Pancreas (tissue), 10 donors: Measurements from ENCODE around the gene FNIP2. TPM values are rescaled to one million over a fixed set of nuclear protein-coding genes. Genes with fewer than 3 reads are reported as not detected.

Experiments used
- ATAC-seq, 4 donors: fragments of 200-7000 bp; cut with Tn5 transposase; one replicate each; pipeline versions ENCODE4 v1.8.0 to v1.9.1; 2020; ENCODE audit warnings: mild to moderate bottlenecking in 4 of 4, moderate library complexity in 4 of 4
- DNase-seq, 6 donors: peaks; one replicate each; pipeline ENCODE4 v3.0.0-alpha.2; 2020
- FAIRE-seq: peaks from 2 replicates; lab custom pipeline; 2012; peaks lifted over from hg19 to GRCh38; lab: Jason Lieb, UNC
- H3K27ac ChIP-seq, 4 donors: fragments of 200-600 bp; sonication (generic); 1 replicate in 3 of 4; 2 replicates in 1 of 4; pipeline versions ENCODE4 v1.5.0 to v1.8.0; 2020
- H3K27me3 ChIP-seq, 4 donors: fragments of 200-600 bp; one replicate each; pipeline ENCODE4 v1.8.0; 2021
- H3K36me3 ChIP-seq, 3 donors: fragments of 200-600 bp; sonication (generic) in 1 of 3; one replicate each; pipeline versions ENCODE4 v1.5.0 to v1.8.0; 2020 to 2021
- H3K4me1 ChIP-seq, 3 donors: fragments of 200-600 bp; one replicate each; pipeline ENCODE4 v1.8.0; 2021
- H3K4me3 ChIP-seq, 4 donors: fragments of 200-600 bp; sonication (generic) in 2 of 4; one replicate each; pipeline versions ENCODE4 v1.5.0 to v1.8.0; 2020 to 2021
- H3K9me3 ChIP-seq, 4 donors: fragments of 200-600 bp; one replicate each; pipeline ENCODE4 v1.8.0; 2021
- CTCF ChIP-seq, 4 donors: fragments of 200-600 bp; sonication (generic) in 3 of 4; IDR thresholded peaks; one replicate each; pipeline versions ENCODE4 v1.5.0 to v1.8.0; 2021; ENCODE audit warnings: antibody characterized with exemption in 4 of 4
- WGBS, 2 donors: extraction: QIAGEN DNeasy Blood & Tissue Kit; methylation state at CpG; one replicate each; pipeline ENCODE4 v1.1.7; 2013; 5-methylcytosine and 5-hydroxymethylcytosine counted together
- intact Hi-C, 3 donors: fragments of 100-400 bp; cut with DNase I; formaldehyde crosslinking; loops; one replicate each; pipeline versions ENCODE4 v1.11.1 to v1.14.2; 2022
- polyA plus RNA-seq, 2 donors: library from polyadenylated mRNA; stranded (reverse); fragments of 200-250 nt; gene quantifications; one replicate each; pipeline ENCODE4 v1.2.3, GENCODE V29; 2013
- total RNA-seq, 6 donors: library from RNA; stranded (reverse); fragmentation: NEBNext Ultra II Directional in 4 of 6; extraction: Animal tissue kit (Norgen Biotek cat#: 25700) in 4 of 6; gene quantifications; one replicate each; pipeline versions ENCODE4 v1.2.1 to v1.2.4, GENCODE V29; 2021 to 2023
- donor health status: healthy with polysubstance abuse.
- donor health status: DM: no; HTN: no; CAD: no; lungs with moderate emphysema.
- donor health status: DM: no; HTN: no; CAD: no.
- donor health status: control.
- donor health status: control.
- donor health status: Bipolar disorder and iron deficiency.
- donor health status: DM: yes; HTN: yes; CAD: no.
- donor health status: DM: no; HTN: no; CAD: no.
- donor health status: DM: no; HTN: no; CAD: no.
- donor health status: DM: yes; HTN: yes; CAD: no.

The FNIP2 gene
- total and polyA plus RNA-seq, 8 donors = 5.4 to 28.2 (median 15.9) TPM

GRCh38 chr4:158724637-158725036 lies 44.2 kb upstream of the FNIP2 start:
- FAIRE-seq (no peak), ATAC-seq (no peak), DNase-seq (no peak)
- no peaks in the 10 kb centered on the region for H3K36me3 ChIP-seq
- TF ChIP-seq CTCF (IDR thresholded peaks at IDR 0.05) = no peak
- intact Hi-C loops = loop anchor here in 1 of 3 donors (5.0 to 10.0 kb wide), 2 partner anchors 128 to 480 kb away; no protein-coding TSS in a partner anchor
- H3K4me1 ChIP-seq = peaks cover 0 to 8% (median 5%) of the 10 kb centered on the region in 3 donors
- H3K9me3 ChIP-seq = no peaks in the 10 kb centered on the region
- H3K27ac ChIP-seq = no peak overlapping the region
- WGBS, 2 donors = 74 to 79% methylated on average over 4 of the region's 4 CpGs
- no peaks in the 10 kb centered on the region for H3K27me3 ChIP-seq
- H3K4me3 ChIP-seq = no peak overlapping the region

GRCh38 chr4:158726633-158727032 lies 42.2 kb upstream of the FNIP2 start:
- no peak for ATAC-seq
- WGBS, 2 donors = 62 to 73% methylated on average over 6 of the region's 6 CpGs
- intact Hi-C loops = loop anchor here in 1 of 3 donors (5.0 to 10.0 kb wide), 2 partner anchors 126 to 478 kb away; no protein-coding TSS in a partner anchor
- DNase-seq = no peak
- no peak overlapping the region for H3K27ac ChIP-seq
- no peaks in the 10 kb centered on the region for H3K27me3 ChIP-seq
- H3K9me3 ChIP-seq = no peaks in the 10 kb centered on the region
- no peak for TF ChIP-seq CTCF (IDR thresholded peaks at IDR 0.05)
- no peak overlapping the region for H3K4me3 ChIP-seq
- peaks cover 0 to 6% (median 5%) of the 10 kb centered on the region in 3 donors for H3K4me1 ChIP-seq
- H3K36me3 ChIP-seq = no peaks in the 10 kb centered on the region
- FAIRE-seq = no peak

GRCh38 chr4:158728236-158728635 lies 40.6 kb upstream of the FNIP2 start:
- intact Hi-C loops = loop anchor here in 1 of 3 donors (5.0 to 10.0 kb wide), 2 partner anchors 124 to 477 kb away; no protein-coding TSS in a partner anchor
- no peak for DNase-seq
- no peak for TF ChIP-seq CTCF (IDR thresholded peaks at IDR 0.05)

GRCh38 chr4:158729716-158730559 lies 38.9 kb upstream of the FNIP2 start:
- Histone ChIP-seq H3K4me3 (no peak overlapping the region), H3K27ac (no peak overlapping the region), H3K36me3 (no peaks in the 10 kb centered on the region), H3K27me3 (no peaks in the 10 kb centered on the region), H3K4me1 (no peaks in the 10 kb centered on the region), H3K9me3 (no peaks in the 10 kb centered on the region)
- intact Hi-C loops = loop anchor here in 2 of 3 donors (5.0 to 10.0 kb wide), 3 partner anchors 117 to 475 kb away; no protein-coding TSS in a partner anchor
- peak; percentile 27 to 77 (median 73) for TF ChIP-seq CTCF (IDR thresholded peaks at IDR 0.05)
- FAIRE-seq (no peak), ATAC-seq (peak; percentile 79 to 100 (median 98)), DNase-seq (peak in 4 of 6 donors; percentile 31 to 73 (median 48))
- 18 to 22% methylated on average over 5 of the region's 5 CpGs for WGBS, 2 donors

More at GRCh38 chr4:158728236-158728635, 40.6 kb upstream of the FNIP2 start:
- no peak overlapping the region for H3K27ac ChIP-seq
- 44 to 46% methylated on average over 1 of the region's 1 CpG for WGBS, 2 donors
- H3K27me3 ChIP-seq = no peaks in the 10 kb centered on the region
- no peaks in the 10 kb centered on the region for H3K9me3 ChIP-seq
- no peaks in the 10 kb centered on the region for H3K4me1 ChIP-seq
- no peak overlapping the region for H3K4me3 ChIP-seq
- H3K36me3 ChIP-seq = no peaks in the 10 kb centered on the region
- ATAC-seq (no peak), FAIRE-seq (no peak)
